GM21529 (cell line): ENCODE data around the gene PTPRN2.
"Not testable (repeated sequence)": the region's sequence is repeated elsewhere in the genome, so short reads cannot be mapped to it uniquely, and the experiment has no call there.

Source experiments
- ATAC-seq: cut with Tn5 transposase; IDR thresholded peaks from one replicate; pipeline ENCODE4 v1.9.1; 2021; ENCODE audit not compliant: unreplicated experiment

The PTPRN2 gene

GRCh38 chr7:158050441-158050977 lies 537.1 kb downstream of the PTPRN2 start:
- ATAC-seq = no peak

DNA sequence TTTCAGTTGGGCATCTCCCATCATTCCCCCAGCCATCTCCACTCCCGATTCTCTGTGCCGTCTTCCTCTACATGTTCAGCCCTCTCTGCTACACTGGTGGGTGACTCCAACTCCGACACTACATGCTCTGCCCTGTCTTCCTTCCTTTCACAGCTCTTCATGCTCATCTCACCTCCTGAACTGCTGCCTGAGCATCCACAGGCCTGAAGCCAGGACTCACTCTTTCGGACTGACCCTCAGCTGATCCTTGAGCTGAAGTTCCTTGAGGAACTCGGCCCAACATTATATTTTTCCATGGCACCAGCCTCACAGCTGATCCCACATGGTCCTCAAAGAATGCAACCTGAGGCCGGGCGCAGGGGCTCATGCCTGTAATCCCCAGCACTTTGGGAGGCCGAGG lies 538.4 kb downstream of the PTPRN2 start:
- ATAC-seq = no peak

GRCh38 chr7:158048569-158048968 lies 539.1 kb downstream of the PTPRN2 start:
- ATAC-seq = no peak

GRCh38 chr7:158047391-158048059 lies 540.1 kb downstream of the PTPRN2 start:
- no peak for ATAC-seq

DNA sequence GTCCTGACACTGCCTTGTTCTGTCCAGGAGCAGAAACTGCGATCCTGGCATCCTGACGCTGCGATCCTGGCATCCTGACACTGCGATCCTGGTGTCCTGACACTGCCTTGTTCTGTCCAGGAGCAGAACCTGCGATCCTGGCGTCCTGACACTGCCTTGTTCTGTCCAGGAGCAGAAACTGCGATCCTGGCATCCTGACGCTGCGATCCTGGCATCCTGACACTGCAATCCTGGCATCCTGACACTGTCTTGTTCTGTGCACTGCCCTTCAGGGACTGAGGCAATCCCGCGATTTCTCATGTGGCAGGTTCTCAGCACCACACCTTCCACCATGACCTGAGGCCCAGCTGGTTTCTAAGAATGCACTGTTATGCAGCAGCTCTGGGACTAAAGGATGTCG lies 541.4 kb downstream of the PTPRN2 start:
- not testable (repeated sequence) for ATAC-seq

- no peak for ATAC-seq
These were observed 543.2 kb downstream of the PTPRN2 start for GRCh38 chr7:158044482-158044823.

DNA sequence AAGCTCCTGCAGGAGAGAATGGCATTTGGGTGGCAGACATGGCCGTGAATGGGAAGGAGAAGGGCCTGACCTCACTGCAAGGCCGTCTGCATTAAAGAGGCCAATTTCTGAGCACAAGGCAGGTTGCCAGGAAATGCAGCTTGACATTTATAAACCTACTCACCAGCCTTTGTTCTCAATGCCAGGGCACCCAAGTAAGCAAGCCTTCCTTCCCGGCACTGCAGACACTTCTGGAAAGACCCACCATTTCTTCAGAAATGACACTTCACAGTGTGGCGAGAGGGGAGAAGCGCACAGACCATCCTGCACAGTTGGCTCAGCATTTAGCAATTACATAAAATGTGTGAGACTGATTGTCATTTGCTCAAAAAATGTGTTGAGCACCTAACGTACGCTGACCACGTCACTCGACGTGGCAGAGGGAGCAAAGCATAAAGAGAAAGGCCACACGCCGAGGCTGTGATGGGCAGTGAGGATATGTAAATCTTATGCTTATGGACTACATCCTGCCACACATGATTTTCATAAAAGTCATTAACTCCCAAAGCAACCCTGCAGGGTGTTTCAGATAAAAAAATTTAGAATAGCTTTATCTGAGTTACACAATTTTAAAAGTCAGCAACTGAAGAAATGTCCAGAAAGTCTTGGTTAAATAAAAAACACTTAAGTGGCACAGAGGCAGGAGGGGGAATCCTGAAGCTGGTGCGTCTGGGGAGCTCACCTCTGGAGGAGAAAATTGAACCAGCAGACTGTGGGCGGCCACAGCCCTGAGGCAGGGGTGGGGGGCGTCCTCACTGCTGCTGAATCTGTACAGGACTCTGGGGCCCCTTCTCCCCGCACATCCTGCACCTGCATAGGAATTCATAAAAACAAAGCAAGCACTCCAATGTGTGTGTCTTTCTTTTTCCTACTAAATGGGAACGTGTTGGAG lies 543.8 kb downstream of the PTPRN2 start:
- no peak for ATAC-seq

- no peak for ATAC-seq
These were observed 545.3 kb downstream of the PTPRN2 start for GRCh38 chr7:158042156-158042880.

DNA sequence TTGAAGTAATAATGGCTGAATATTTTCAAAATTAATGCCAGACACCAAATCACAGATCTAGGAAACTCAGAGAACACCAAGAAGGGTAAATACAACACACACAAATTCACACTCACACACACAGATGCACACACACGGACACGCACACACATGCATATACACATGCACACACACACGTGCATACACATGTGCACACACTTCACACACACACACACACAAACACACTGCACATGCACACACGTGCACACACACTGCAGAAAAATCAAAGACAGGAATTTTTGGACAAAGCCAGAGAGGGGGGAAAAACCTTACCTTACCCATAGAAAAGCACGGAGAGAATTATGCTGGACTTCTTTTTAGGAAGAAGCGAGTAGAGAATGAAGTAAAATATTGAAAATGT lies 547.4 kb downstream of the PTPRN2 start:
- no peak for ATAC-seq

GRCh38 chr7:158039270-158039669 lies 548.4 kb downstream of the PTPRN2 start:
- no peak for ATAC-seq

DNA sequence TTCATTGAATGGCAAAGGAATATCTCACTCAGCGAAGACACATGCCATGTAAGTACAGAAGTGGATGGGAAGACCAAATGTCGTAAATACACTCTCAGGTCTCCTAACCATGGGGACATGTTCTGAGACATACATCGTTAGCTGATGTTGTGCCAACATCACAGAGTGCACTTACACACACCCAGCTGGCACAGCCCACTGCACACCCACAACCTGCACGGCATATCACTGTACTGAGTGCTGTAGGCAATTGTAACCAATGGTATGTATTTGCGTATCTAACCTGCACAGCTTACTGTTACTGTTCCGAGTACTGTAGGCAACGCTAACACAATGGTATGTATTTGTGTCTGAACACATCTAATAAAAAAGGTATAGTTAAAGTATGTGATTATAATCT lies 550.4 kb downstream of the PTPRN2 start:
- no peak for ATAC-seq

- no peak for ATAC-seq
These were observed 552.3 kb downstream of the PTPRN2 start for GRCh38 chr7:158035343-158035742.

- ATAC-seq = no peak
These were observed 553.1 kb downstream of the PTPRN2 start for GRCh38 chr7:158034571-158034970.

DNA sequence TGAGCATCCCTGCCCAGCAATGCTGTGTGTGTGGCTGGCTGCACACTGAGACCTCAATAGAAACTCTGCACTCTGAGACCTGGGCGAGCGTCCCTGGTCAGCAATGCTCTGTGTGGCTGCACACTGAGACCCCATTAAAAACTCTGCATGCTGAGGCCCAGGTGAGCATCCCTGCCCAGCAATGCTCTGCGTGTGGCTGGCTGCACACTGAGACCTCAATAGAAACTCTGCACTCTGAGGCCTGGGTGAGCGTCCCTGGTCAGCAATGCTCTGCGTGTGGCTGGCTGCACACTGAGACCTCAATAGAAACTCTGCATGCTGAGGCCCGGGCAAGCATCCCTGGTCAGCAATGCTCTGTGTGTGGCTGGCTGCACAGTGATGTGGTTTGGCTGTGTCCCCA lies 553.7 kb downstream of the PTPRN2 start:
- not testable (repeated sequence) for ATAC-seq

DNA sequence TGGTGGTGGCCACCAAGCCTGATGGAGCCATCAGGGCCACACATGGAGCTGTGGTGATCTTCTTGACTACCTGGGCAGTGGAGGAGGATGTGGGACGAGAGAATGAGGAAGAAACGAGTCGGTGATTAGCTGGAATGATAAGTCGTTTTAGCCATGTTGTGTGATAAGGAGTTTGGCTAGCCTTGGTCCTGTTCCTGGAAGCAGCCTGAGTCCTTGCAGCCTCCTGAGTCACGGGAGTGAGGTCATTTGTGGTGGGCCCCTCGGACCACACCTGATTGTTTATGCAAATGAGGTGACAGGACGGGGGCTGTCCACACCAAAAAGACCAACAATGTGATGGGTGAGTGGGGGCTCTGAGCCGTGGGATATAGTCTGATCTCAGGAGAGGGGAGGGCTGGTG lies 554.4 kb downstream of the PTPRN2 start:
- ATAC-seq = no peak

- no peak for ATAC-seq
These were observed 555.0 kb downstream of the PTPRN2 start for GRCh38 chr7:158032561-158033115.

GRCh38 chr7:158031867-158032308 lies 555.7 kb downstream of the PTPRN2 start:
- ATAC-seq = no peak

DNA sequence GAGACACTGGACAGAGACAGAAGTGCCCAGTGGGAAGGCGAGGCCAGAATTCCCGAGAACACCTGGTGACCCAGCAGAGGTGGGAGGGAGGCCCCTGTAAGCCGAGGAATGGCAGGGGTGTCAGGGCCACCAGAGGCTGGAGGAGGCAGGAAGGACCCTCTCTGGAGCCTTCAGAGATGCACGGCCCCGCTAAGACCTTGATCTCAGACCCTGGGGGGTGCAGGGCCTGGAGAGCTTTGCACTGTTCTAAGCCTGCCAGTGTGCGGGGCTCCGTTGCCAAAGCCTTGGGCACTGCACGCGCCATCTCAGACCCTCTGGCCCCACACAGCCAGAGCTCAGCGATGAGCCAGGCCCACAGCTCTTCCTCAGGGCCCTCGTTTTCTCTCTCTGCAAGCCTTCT lies 557.1 kb downstream of the PTPRN2 start:
- no peak for ATAC-seq

GRCh38 chr7:158030071-158030470 lies 557.6 kb downstream of the PTPRN2 start:
- ATAC-seq = no peak

- no peak for ATAC-seq
These were observed 558.1 kb downstream of the PTPRN2 start for GRCh38 chr7:158029509-158029908.

GRCh38 chr7:158028971-158029370 lies 558.7 kb downstream of the PTPRN2 start:
- no peak for ATAC-seq
